Activated naive CD4-positive, alpha-beta T cell treated with anti-CD3 and anti-CD28 coated beads, Interleukin-2, amount 50 U/mL, for 24 hours (primary cell): Measurements from ENCODE around the gene PML.

ENCODE experiments used
- H3K27ac Mint-ChIP-seq: one replicate; pipeline ENCODE4 v1.8.0; 2021; ENCODE audit warnings: mild to moderate bottlenecking, mixed read lengths
- H3K27me3 Mint-ChIP-seq: one replicate; pipeline ENCODE4 v1.8.0; 2021; ENCODE audit warnings: mixed read lengths
- H3K36me3 Mint-ChIP-seq: one replicate; pipeline ENCODE4 v1.8.0; 2021; ENCODE audit warnings: mixed read lengths
- H3K4me1 Mint-ChIP-seq: one replicate; pipeline ENCODE4 v1.8.0; 2021; ENCODE audit warnings: mixed read lengths
- H3K4me3 Mint-ChIP-seq: one replicate; pipeline ENCODE4 v1.8.0; 2021; ENCODE audit warnings: mild to moderate bottlenecking, mixed read lengths
- H3K9me3 Mint-ChIP-seq: one replicate; pipeline ENCODE4 v1.8.0; 2021; ENCODE audit warnings: mixed read lengths

The PML gene

DNA sequence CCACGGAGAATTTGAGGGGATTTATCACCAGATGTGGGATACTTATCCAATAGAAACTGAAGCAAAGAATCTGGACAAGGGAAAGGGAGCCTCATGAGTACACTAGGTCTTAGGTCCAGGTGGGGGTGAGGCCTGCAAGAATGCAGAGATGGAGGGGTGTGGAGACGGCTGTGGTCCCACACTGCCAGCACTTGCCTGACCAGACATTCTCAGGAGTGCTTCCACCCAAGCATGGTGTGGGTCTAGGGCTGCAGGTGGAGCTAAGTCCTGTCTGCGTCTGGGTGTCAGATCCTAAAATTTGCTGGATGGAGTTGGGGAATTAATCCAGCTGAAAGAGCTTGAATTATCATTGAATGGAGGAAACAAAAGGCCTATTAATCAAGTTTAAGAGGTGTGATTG, 14.4 kb downstream of the PML start:
- peak overlapping the region; percentile 26 for H3K4me3 Mint-ChIP-seq
- H3K27me3 Mint-ChIP-seq, result no peaks in the 10 kb centered on the region
- peaks cover 58% of the 10 kb centered on the region for H3K4me1 Mint-ChIP-seq
- peaks cover 22% of the 10 kb centered on the region for H3K36me3 Mint-ChIP-seq
- no peaks in the 10 kb centered on the region for H3K9me3 Mint-ChIP-seq
- peak overlapping the region; percentile 17 for H3K27ac Mint-ChIP-seq

DNA sequence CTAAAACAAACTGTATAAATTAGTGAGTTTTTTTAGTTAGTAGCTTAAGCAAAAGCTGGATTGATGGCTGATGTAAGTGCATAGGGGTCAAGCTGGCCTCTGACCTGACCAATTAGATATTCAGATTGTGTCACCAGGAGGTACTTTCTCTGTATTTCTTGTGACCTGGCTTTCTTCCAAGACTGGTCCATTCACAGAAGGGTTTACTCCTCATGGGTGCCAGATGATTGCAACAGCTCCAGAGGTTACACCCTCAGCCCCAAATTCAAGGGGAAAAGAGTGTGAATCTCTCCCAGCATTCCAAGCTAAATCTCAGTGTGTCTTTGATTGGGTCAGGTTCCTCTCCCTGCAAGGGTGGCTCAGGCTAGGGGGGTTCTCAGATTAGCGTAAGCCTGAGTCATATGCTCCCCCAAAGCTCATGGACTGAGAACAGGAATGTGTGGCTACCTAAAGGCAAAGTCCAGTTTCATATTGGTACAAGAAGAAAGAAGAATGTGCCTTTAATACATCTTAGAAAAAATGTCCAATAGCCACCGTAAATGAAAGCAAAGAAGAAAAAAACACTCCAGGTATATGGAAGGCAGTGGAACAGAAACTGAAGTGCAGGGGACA, 16.5 kb downstream of the PML start:
- Mint-ChIP-seq H3K27ac (no peak overlapping the region), H3K27me3 (no peaks in the 10 kb centered on the region), H3K36me3 (peaks cover 20% of the 10 kb centered on the region), H3K9me3 (no peaks in the 10 kb centered on the region), H3K4me3 (no peak overlapping the region), H3K4me1 (peaks cover 65% of the 10 kb centered on the region)

DNA sequence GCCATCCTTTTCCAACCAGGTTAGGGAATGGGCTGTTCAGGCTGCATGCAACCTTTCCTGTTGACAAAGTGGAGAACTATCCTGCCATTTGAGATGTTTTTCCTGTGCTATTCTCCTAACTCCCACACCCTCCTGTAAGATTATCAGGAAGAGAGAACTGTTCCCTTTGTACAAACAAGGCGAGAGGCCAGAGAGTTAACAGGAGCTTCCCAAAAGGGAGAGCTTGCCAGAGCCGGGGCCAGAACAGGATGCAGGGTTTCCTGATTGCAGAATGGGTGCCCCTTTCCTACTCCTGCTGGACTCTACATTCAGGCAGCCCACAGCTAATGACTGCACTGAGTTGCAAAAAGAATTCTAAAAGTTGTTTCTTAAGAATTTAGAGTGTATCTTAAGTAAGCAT, 17.1 kb downstream of the PML start:
- no peak overlapping the region for H3K4me3 Mint-ChIP-seq
- no peak overlapping the region for H3K27ac Mint-ChIP-seq
- no peaks in the 10 kb centered on the region for H3K27me3 Mint-ChIP-seq
- H3K9me3 Mint-ChIP-seq, result no peaks in the 10 kb centered on the region
- H3K36me3 Mint-ChIP-seq, result peaks cover 16% of the 10 kb centered on the region
- H3K4me1 Mint-ChIP-seq, result peaks cover 62% of the 10 kb centered on the region

DNA sequence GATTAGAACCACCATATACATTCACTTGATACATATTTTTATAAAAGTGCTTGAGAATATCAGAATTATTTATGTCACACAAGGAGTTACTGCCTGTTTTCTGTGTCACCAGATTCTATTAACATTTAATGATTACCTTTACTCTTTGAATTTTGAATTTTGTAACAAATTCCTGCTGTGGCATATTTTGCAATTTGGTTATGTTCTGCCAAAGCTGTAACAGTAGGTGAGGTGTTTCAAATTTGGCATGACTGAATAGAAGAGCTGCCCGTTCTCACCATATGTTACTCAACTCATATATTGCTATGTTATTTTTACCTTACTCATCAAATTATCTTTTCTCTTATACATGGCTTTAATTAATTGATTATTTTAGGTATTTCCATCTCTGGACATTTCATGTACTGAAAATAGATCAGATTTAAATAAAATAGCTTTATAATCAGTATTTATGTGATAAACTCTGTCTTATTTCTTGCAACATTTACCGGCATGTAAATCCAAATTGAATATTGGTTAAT, 18.9 kb downstream of the PML start:
- Mint-ChIP-seq H3K27me3 (no peaks in the 10 kb centered on the region), H3K9me3 (no peaks in the 10 kb centered on the region), H3K4me1 (peaks cover 45% of the 10 kb centered on the region), H3K36me3 (peaks cover 14% of the 10 kb centered on the region), H3K27ac (no peak overlapping the region), H3K4me3 (no peak overlapping the region)

DNA sequence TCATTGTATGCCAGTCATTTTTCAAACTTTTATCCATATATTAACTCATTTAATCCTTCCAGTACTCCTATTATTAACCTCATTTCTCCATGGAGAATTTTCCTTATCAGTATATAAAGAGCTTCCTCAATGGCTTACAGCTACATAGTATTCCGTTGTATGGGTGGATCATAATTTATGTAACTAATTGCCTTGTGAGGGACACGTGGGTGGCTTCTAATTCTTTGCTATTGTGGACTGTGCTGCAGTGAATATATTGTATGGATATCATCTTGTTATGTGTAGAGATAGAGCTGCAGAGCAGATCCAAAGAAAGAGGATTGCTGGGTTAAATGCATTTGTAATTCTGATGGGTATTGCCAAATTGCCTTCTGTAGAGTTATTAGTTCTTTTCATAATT, 25.2 kb downstream of the PML start:
- H3K36me3 Mint-ChIP-seq, result peaks cover 9% of the 10 kb centered on the region
- H3K4me1 Mint-ChIP-seq, result peaks cover 19% of the 10 kb centered on the region
- no peaks in the 10 kb centered on the region for H3K27me3 Mint-ChIP-seq
- no peak overlapping the region for H3K4me3 Mint-ChIP-seq
- peak overlapping the region; percentile 23 for H3K27ac Mint-ChIP-seq
- H3K9me3 Mint-ChIP-seq, result no peaks in the 10 kb centered on the region

DNA sequence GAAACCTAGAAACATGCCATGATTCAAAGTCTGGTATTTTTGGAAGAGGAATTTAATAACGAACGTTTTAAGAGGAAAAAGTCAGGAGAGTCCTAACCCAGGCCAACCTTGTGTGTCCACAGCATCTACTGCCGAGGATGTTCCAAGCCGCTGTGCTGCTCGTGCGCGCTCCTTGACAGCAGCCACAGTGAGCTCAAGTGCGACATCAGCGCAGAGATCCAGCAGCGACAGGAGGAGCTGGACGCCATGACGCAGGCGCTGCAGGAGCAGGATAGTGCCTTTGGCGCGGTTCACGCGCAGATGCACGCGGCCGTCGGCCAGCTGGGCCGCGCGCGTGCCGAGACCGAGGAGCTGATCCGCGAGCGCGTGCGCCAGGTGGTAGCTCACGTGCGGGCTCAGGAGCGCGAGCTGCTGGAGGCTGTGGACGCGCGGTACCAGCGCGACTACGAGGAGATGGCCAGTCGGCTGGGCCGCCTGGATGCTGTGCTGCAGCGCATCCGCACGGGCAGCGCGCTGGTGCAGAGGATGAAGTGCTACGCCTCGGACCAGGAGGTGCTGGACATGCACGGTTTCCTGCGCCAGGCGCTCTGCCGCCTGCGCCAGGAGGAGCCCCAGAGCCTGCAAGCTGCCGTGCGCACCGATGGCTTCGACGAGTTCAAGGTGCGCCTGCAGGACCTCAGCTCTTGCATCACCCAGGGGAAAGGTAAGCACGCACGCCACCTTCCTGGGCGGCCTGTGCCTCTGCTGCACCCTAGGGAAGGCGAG, 28.4 kb downstream of the PML start:
- H3K4me3 Mint-ChIP-seq, result no peak overlapping the region
- peaks cover 5% of the 10 kb centered on the region for H3K4me1 Mint-ChIP-seq
- no peak overlapping the region for H3K27ac Mint-ChIP-seq
- H3K9me3 Mint-ChIP-seq, result no peaks in the 10 kb centered on the region
- peaks cover 6% of the 10 kb centered on the region for H3K36me3 Mint-ChIP-seq
- H3K27me3 Mint-ChIP-seq, result no peaks in the 10 kb centered on the region

DNA sequence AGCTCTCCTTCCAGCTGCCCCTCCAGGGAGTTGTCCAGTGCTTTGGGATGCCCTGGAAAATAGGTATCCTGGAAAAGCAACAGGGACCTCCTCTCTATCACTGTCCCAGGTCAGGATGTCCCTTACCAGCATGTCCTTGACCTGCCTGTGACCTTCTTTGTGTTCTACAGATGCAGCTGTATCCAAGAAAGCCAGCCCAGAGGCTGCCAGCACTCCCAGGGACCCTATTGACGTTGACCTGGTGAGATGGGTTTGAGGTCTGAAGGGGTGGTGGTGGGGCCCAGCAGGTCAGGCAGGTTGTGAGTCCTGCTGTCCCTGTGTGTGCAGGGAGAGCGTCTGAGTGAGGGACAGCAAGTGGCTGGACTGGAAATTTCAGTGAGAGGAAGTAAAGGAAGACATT, 30.2 kb downstream of the PML start:
- Mint-ChIP-seq H3K4me3 (no peak overlapping the region), H3K27ac (no peak overlapping the region), H3K4me1 (peaks cover 3% of the 10 kb centered on the region), H3K36me3 (peaks cover 6% of the 10 kb centered on the region), H3K9me3 (no peaks in the 10 kb centered on the region), H3K27me3 (no peaks in the 10 kb centered on the region)

DNA sequence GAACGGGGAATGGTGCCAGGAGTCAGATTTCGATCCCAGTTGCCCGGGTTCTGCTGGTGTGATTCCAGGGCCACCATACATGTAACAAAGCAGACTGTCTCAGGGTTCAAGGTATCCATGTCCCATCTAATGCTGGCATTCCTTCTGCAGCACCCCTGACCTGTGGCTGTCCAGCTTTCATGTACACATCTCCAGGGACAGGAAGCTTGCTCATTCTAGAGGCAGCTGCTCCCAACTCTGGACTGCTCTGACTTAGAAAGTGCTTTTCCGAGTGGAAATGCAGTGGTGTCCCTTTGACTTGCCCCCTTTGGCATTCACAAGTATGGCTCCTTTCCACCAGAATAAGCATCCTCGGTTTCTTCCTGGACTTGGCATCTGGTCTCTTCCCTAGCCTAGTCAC, 30.9 kb downstream of the PML start:
- H3K4me3 Mint-ChIP-seq, result no peak overlapping the region
- H3K27ac Mint-ChIP-seq, result no peak overlapping the region
- H3K9me3 Mint-ChIP-seq, result no peaks in the 10 kb centered on the region
- peaks cover 6% of the 10 kb centered on the region for H3K36me3 Mint-ChIP-seq
- H3K4me1 Mint-ChIP-seq, result no peaks in the 10 kb centered on the region
- no peaks in the 10 kb centered on the region for H3K27me3 Mint-ChIP-seq

DNA sequence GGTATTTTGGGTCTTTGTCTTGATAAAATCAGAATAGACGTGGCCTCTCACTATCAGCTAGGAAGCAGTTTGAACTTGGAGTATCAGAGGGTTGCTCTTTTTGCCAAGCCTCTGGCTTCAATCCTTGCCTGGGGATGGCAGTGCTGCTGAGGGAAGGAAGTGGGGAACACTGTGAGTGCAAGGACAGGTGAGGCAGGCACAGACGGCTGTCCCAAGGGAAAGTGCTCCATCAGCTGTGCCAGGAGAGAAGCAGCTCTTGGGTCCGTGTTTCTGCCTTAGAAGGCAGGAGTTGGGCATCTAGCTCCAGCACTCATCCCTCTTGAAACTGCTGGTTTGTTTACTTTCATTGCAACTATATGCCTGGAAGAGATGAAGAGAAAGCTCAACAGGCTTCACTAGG, 33.2 kb downstream of the PML start:
- no peaks in the 10 kb centered on the region for H3K9me3 Mint-ChIP-seq
- no peaks in the 10 kb centered on the region for H3K27me3 Mint-ChIP-seq
- H3K4me3 Mint-ChIP-seq, result no peak overlapping the region
- H3K4me1 Mint-ChIP-seq, result no peaks in the 10 kb centered on the region
- H3K27ac Mint-ChIP-seq, result no peak overlapping the region
- H3K36me3 Mint-ChIP-seq, result peaks cover 2% of the 10 kb centered on the region

DNA sequence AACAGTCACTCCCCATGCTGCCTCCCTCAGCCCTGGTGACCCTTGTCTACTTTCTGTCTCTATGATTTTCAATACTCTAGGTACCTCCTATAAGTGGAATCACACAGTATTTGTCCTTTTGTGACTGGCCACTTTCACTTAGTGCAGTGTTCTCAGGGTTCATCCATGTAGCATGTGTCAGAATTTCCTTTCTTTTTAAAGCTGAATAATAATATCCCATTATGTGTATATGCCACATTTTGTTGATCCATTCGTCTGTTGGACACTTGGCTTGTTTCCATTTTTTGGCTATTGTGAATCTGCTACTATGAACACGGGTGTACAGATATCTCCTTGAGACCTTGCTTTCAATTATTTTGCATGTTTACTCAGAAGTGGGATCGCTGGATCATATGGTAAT, 34.1 kb downstream of the PML start:
- Mint-ChIP-seq H3K27ac (no peak overlapping the region), H3K4me3 (no peak overlapping the region), H3K36me3 (no peaks in the 10 kb centered on the region), H3K4me1 (no peaks in the 10 kb centered on the region), H3K27me3 (no peaks in the 10 kb centered on the region), H3K9me3 (no peaks in the 10 kb centered on the region)

DNA sequence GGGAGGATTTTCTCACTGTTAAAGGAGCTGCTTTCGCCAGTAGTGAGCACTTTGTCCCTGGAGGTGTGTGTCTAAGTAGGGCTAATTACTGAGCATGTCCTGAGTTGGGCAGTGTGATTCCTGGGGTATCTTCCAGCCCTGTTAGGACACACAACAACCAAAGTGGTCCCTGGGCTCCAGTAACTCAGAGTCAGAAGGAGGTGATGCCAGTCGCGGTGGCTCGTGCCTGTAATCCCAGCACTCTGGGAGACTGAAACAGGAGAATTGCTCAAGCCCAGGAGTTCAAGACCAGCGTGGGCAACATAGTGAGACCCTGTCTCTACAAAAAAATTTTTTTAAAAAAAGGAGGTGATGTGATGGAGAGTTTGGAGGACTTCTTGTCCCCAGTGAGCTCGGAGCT, 37.5 kb downstream of the PML start:
- Mint-ChIP-seq H3K27me3 (no peaks in the 10 kb centered on the region), H3K4me1 (no peaks in the 10 kb centered on the region), H3K36me3 (peaks cover 2% of the 10 kb centered on the region), H3K9me3 (no peaks in the 10 kb centered on the region), H3K4me3 (no peak overlapping the region), H3K27ac (no peak overlapping the region)

DNA sequence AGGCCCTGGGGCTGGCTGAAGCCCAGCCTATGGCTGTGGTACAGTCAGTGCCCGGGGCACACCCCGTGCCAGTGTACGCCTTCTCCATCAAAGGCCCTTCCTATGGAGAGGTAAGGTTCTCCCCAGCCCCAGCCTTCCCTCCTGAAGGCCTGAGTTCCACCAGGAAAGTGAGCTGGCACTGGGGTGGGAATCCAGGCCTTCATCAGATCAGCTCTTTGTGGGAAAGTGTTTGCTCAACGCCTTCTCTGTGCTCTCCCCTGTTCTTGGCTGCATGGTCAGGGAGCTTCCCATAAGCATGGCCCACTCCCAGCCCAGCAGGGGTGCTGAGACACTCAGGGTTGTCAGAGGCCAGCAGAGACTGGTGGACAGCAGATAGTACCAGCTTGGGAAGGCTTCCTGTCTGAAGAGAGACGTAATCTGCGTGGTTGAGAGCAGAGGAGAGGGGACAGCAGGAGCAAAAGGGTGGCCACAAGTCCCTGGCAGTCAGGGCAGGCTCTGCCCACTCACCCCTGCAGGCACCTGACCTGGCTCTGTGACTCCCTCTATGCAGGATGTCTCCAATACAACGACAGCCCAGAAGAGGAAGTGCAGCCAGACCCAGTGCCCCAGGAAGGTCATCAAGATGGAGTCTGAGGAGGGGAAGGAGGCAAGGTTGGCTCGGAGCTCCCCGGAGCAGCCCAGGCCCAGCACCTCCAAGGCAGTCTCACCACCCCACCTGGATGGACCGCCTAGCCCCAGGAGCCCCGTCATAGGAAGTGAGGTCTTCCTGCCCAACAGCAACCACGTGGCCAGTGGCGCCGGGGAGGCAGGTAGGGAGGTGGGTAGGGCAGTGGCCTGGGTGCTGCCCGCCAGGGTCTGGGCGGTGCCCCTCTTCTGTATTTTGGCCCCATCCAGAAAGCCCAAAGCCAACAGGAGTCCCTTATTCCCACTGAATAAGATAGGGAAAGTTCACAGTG, 38.4 kb downstream of the PML start:
- Mint-ChIP-seq H3K36me3 (peaks cover 2% of the 10 kb centered on the region), H3K4me3 (no peak overlapping the region), H3K9me3 (no peaks in the 10 kb centered on the region), H3K4me1 (no peaks in the 10 kb centered on the region), H3K27me3 (no peaks in the 10 kb centered on the region), H3K27ac (peak overlapping the region; percentile 66)

DNA sequence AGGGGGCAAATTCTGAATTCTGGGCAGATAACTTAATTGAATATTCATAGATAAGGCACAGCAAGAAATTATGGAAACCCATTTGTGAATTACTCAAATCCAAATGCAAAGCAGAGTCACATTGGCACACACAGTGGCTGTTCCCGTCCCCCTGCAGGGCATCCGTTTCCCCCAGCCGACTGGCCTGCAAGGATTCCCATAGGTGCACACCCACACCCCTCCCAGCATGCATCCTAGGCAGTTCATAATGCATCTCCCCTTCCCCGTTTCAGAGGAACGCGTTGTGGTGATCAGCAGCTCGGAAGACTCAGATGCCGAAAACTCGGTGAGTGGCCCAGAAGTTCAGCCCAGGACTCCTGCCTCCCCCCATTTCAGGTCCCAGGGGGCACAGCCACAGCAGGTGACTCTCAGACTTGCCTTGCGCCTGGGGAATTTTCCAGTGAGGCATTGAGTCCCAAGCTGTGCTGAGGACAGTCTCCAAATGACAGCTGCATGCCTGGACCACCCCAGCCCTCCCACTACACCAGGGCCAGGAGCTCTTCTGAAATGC, 39.8 kb downstream of the PML start:
- no peaks in the 10 kb centered on the region for H3K9me3 Mint-ChIP-seq
- no peaks in the 10 kb centered on the region for H3K4me1 Mint-ChIP-seq
- H3K27ac Mint-ChIP-seq, result no peak overlapping the region
- H3K27me3 Mint-ChIP-seq, result no peaks in the 10 kb centered on the region
- H3K36me3 Mint-ChIP-seq, result peaks cover 2% of the 10 kb centered on the region
- H3K4me3 Mint-ChIP-seq, result no peak overlapping the region

DNA sequence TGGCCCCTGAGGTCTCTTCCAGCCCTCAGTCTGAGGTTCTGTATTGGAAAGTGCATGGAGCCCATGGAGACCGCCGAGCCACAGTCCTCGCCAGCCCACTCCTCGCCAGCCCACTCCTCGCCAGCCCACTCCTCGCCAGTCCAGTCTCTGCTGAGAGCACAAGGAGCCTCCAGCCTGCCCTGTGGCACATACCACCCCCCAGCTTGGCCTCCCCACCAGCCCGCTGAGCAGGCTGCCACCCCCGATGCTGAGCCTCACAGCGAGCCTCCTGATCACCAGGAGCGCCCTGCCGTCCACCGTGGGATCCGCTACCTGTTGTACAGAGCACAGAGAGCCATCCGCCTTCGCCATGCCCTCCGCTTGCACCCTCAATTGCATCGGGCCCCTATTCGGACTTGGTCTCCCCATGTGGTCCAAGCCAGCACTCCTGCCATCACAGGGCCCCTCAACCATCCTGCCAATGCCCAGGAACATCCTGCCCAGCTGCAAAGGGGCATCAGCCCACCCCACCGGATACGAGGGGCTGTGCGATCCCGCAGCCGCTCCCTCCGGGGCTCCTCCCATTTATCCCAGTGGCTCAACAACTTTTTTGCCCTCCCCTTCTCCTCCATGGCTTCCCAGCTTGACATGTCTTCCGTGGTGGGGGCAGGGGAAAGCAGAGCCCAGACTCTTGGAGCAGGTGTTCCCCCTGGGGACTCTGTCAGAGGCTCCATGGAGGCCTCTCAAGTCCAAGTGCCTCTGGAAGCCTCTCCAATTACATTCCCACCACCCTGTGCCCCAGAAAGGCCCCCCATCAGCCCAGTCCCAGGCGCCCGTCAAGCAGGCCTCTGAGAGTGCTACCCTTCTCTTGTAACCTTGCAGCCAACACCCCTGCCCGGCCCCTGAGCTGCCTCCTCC, 40.9 kb downstream of the PML start:
- Mint-ChIP-seq H3K4me1 (no peaks in the 10 kb centered on the region), H3K27me3 (no peaks in the 10 kb centered on the region), H3K36me3 (peaks cover 2% of the 10 kb centered on the region), H3K27ac (no peak overlapping the region), H3K4me3 (no peak overlapping the region), H3K9me3 (no peaks in the 10 kb centered on the region)
